Thoracic aorta (tissue), 2 donors: ENCODE results near the gene CDC42BPA. TPM values are rescaled to one million over a fixed set of nuclear protein-coding genes. Genes with fewer than 3 reads are reported as not detected.

Source experiments
- ATAC-seq: fragments of 150-250 bp; one replicate; pipeline ENCODE4 v1.8.0; 2017; ENCODE audit warnings: low read depth; ENCODE audit not compliant: insufficient number of reproducible peaks, low FRiP score
- DNase-seq: peaks from one replicate; pipeline ENCODE4 v3.0.0-alpha.2; 2020; ENCODE audit warnings: low spot score
- H3K27ac ChIP-seq, 2 donors: fragments of 200-600 bp; sonication (generic); 1 replicate in 1 of 2; 2 replicates in 1 of 2; pipeline ENCODE4 v1.5.1; 2016; ENCODE audit warnings: mild to moderate bottlenecking in 2 of 2, moderate library complexity in 2 of 2
- H3K27me3 ChIP-seq: fragments of 200-600 bp; sonication (generic); replicated peaks from 2 replicates; pipeline ENCODE4 v1.6.0; 2016; ENCODE audit warnings: mild to moderate bottlenecking; ENCODE audit not compliant: insufficient read depth
- H3K36me3 ChIP-seq: fragments of 200-600 bp; sonication (generic); one replicate; pipeline ENCODE4 v1.5.1; 2016
- H3K4me1 ChIP-seq, 2 donors: fragments of 200-600 bp; sonication (generic); 1 replicate in 1 of 2; 2 replicates in 1 of 2; pipeline versions ENCODE4 v1.5.1 to v1.6.0; 2016; ENCODE audit warnings: low read depth in 2 of 2, mild to moderate bottlenecking in 1 of 2; ENCODE audit not compliant: control insufficient read depth in 1 of 2
- H3K4me3 ChIP-seq: fragments of 200-600 bp; sonication (generic); 2 replicates; pipeline ENCODE4 v1.5.1; 2016; ENCODE audit warnings: mild to moderate bottlenecking
- H3K9me3 ChIP-seq: fragments of 200-600 bp; sonication (generic); 2 replicates; pipeline ENCODE4 v1.5.1; 2016
- CTCF ChIP-seq: fragments of 200-600 bp; sonication (generic); IDR thresholded peaks from one replicate; pipeline ENCODE4 v1.5.1; 2019; ENCODE audit warnings: antibody characterized with exemption
- total RNA-seq, 2 donors: library from RNA; depleted of rRNA; stranded (reverse); fragments of >200 nt; gene quantifications; one replicate each; pipeline versions ENCODE4 v1.1.0 to v1.2.3, GENCODE V29; 2016

CDC42BPA gene
- total RNA-seq, 2 donors from 2014 or later, result 62.4 to 89.7 TPM

GRCh38 chr1:226994586-226995364, 323.5 kb downstream of the CDC42BPA start:
- Histone ChIP-seq H3K9me3 (no peaks in the 10 kb centered on the region), H3K27me3 (no peaks in the 10 kb centered on the region), H3K36me3 (peaks cover 12% of the 10 kb centered on the region), H3K4me1 (peaks cover 5 to 16% of the 10 kb centered on the region in 2 donors), H3K4me3 (no peak overlapping the region), H3K27ac (no peak overlapping the region)
- DNase-seq, result no peak
- no peak for TF ChIP-seq CTCF
- no peak for ATAC-seq

GRCh38 chr1:226993814-226994585, 324.3 kb downstream of the CDC42BPA start:
- ATAC-seq (no peak), DNase-seq (no peak)
- Histone ChIP-seq H3K36me3 (peaks cover 12% of the 10 kb centered on the region), H3K9me3 (no peaks in the 10 kb centered on the region), H3K27me3 (no peaks in the 10 kb centered on the region), H3K4me1 (peaks cover 10 to 24% of the 10 kb centered on the region in 2 donors), H3K27ac (no peak overlapping the region), H3K4me3 (no peak overlapping the region)
- TF ChIP-seq CTCF, result no peak

- no peak overlapping the region for H3K4me3 ChIP-seq
- H3K9me3 ChIP-seq, result no peaks in the 10 kb centered on the region
- ATAC-seq (no peak), DNase-seq (no peak)
- no peak overlapping the region for H3K27ac ChIP-seq
- peaks cover 20% of the 10 kb centered on the region for H3K36me3 ChIP-seq
- no peaks in the 10 kb centered on the region for H3K27me3 ChIP-seq
- no peak for TF ChIP-seq CTCF
- peaks cover 13 to 31% of the 10 kb centered on the region in 2 donors for H3K4me1 ChIP-seq
These were observed 326.4 kb downstream of the CDC42BPA start for GRCh38 chr1:226991920-226992319.

GRCh38 chr1:226990133-226990716, 328.1 kb downstream of the CDC42BPA start:
- Histone ChIP-seq H3K36me3 (peaks cover 25% of the 10 kb centered on the region), H3K9me3 (no peaks in the 10 kb centered on the region), H3K27me3 (no peaks in the 10 kb centered on the region), H3K4me1 (peaks cover 13 to 31% of the 10 kb centered on the region in 2 donors), H3K4me3 (no peak overlapping the region), H3K27ac (peak overlapping the region; percentile 70 to 85)
- no peak for TF ChIP-seq CTCF
- DNase-seq, result no peak
- no peak for ATAC-seq
